Measurements from ENCODE around the gene MOV10.
"Not testable (repeated sequence)": the region's sequence is repeated elsewhere in the genome, so short reads cannot be mapped to it uniquely, and the experiment has no call there.

MOV10 gene

GRCh38 chr1:112714313-112715263, 40.1 kb downstream of the MOV10 start:
- peak in 1 of 2 experiments; percentile 32 for DNase-seq

- peak; percentile 33 to 73 for DNase-seq
Observed at GRCh38 chr1:112715264-112716053, 41.0 kb downstream of the MOV10 start, which contains the start of gene PPM1J. Gene PPM1J (minus strand): TSS chr1:112715332. CDS start chr1:112715301, 31 bp downstream.

- peak; percentile 76 to 86 for DNase-seq
Observed at GRCh38 chr1:112716133-112716720, 41.8 kb downstream of the MOV10 start.

DNA sequence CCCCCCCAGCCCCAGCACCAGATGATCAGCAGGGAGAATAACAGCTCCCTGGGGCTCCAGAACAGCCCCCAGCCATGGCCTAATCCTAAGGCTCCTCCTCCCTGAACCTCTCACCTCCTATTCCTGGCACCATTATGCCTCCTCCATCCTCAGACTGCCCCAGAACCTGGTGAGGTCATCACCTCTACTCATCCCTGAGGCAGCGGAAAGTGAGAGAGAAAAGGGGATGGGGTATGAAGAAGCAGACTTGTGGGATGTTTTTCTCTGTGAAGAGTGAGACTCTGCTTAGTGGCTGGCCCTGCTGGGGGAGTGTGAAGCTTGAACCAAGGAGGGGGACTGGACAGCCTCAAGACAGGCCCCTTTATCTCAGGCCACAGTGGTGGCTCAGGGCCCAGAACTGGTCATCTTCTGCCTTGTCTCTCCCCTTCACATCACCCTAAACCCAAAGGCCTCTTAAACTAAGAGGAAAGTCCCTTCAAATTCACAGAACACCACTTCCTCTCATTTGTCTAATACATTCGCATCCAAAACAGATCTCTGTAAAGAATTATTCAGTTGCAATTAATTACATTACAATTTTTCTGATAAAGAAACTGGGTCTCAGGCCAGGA, 42.9 kb downstream of the MOV10 start:
- DNase-seq = peak in 1 of 2 experiments; percentile 8

DNA sequence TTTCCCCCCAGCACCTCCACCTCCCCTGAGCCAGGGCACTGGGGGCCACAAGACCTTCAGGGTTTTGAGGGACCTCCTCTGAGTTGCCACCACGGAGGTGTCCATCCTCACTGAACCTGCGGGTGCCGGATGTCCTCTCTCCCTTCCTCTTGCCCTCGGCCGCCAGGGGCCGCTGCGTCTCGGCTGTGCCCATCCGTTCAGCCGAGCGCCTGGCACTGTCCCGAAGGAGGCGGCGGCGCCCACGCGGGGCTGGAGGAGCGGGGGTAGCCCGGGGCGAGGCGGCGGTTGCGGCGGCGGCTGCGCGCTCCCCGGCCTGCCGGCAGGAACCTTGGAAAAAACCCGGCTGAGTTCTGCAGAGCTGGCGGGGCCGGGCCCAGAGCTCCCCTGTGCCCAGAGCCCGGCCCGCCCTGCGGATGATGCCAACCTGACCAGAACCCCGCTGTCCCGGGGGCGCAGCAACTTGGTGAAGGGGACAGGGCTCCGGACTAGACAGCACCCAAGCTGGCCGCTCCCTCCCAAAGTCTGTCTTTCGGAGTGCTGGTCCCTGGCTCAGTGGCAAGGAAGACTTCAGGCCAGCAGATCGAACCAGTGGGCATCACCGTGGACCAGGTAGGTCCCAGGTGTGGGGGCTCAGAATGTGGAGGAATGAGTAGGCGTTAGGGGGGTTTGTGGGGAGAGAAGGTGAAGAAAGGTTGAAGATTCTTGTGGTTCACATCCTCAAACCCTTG, 44.4 kb downstream of the MOV10 start:
- DNase-seq = peak; percentile 36 to 63

DNA sequence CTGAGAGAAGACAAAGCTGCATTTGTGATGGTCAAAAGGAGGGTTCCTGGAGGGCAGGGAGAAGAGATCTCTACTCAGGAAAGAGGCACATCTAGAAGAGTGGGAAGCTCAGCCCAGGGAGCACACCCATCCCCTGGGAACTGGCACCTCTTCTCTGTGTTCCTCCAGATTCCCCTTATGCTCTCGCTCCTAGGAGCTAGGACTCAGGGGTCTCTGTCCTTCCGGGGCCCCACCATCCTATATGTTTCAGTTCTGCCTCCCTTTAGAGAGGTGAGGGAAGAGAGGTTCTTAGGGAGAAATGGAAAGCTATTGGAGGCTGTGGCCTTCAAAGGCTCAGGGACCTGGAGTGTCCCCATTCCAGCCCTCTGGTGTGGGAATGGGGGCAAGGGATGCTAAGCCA, 45.2 kb downstream of the MOV10 start:
- no peak for DNase-seq

DNA sequence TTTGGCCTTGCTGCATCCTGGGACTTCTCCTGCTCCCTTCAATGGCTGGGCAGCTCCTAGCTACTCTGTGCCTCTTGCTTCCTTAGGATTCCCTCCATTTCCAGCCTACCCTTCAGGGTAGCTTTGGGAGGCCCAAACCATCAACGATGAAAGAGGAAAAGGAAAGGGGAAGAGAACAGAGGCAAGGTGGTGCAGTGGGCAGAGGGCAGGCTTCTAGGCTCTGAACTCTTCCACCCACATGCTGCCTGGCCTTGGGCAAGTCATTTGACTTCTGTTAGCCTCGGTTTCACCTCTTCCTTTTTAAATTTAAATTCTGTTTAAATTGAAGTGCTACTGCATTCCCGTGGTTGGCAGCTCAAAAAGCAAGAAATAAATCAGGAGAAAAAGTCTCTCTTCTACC, 46.3 kb downstream of the MOV10 start:
- no peak for DNase-seq

DNA sequence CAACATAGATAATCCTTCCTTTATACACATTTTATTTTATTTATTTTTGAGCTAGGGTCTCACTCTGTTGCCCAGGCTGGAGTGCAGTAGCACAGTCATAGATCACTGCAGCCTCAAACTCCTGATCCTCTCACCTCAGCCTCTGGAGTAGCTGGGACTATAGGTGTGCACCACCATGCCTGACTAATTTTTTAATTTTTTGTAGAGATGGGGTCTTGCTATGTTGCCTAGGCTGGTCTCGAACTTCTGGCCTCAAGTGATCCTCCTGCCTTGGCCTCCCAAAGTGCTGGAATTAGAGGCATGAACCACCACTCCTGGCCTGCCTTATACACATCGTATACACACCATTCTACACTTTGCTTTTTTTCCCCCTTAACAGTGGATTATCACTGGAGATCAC, 46.8 kb downstream of the MOV10 start:
- not testable (repeated sequence) for DNase-seq

- DNase-seq = peak in 1 of 2 experiments; percentile 17
Observed at GRCh38 chr1:112721966-112722524, 47.6 kb downstream of the MOV10 start.

- DNase-seq = peak; percentile 68 to 90
Observed at GRCh38 chr1:112722601-112723510, 48.4 kb downstream of the MOV10 start.

GRCh38 chr1:112723511-112723839, 49.0 kb downstream of the MOV10 start:
- DNase-seq = no peak

DNA sequence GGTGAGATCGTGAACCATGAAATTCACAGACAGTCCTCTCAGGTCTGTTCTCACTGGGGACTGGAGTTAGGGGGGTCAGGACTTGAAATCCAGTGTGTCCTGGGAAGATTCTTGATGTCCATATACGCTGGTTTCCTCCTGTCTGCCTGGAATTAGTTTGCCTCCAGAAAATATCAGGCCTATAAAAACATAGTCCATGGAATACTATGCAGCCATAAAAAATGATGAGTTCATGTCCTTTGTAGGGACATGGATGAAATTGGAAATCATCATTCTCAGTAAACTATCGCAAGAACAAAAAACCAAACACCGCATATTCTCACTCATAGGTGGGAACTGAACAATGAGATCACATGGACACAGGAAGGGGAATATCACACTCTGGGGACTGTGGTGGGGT, 49.8 kb downstream of the MOV10 start:
- not testable (repeated sequence) for DNase-seq

DNA sequence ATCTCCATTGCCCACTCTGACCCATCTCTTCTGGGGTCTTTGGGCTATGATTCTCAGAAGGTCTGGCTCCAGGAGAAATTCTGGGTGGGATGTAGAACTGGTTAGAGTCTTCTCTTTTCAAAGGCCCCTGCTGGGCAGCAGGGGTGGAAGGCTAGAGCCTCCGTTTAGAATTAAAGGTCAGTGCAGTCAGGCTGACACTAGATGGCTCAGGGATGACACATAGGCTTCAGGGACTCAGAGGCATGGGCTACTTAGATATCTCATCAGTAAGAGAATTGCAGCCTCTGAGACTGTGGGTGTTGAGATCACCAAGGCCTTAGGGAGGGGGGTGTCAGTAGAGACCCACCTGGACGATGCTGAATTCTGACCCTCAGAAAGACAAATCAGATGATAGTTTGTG, 53.3 kb downstream of the MOV10 start:
- DNase-seq = no peak

DNA sequence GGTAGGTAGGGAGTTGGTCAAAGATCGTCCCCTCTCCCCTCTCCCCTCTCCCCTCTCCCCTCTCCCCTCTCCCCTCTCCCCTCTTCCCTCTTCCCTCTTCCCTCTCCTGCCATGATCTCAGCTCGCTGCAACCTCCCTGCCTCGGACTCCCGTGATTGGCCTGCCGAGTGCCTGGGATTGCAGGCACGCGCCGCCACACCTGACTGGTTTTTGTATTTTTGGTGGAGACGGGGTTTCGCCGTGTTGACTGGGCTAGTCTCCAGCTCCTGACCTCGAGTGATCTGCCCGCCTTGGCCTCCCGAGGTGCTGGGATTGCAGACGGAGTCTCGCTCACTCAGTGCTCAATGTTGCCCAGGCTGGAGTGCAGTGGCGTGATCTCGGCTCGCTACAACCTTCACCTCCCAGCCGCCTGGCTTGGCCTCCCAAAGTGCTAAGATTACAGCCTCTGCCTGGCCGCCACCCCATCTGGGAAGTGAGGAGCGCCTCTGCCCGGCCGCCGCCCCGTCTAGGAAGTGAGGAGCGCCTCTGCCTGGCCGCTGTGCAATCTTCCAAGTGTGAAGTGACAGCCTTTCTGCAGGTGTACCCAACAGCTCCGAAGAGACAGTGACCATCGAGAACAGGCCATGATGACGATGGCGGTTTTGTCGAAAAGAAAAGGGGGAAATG, 54.0 kb downstream of the MOV10 start:
- not testable (repeated sequence) for DNase-seq

- DNase-seq = peak; percentile 42 to 78
Observed at GRCh38 chr1:112729011-112729410, 54.6 kb downstream of the MOV10 start.

GRCh38 chr1:112729909-112730308, 55.5 kb downstream of the MOV10 start:
- peak; percentile 69 to 94 for DNase-seq

DNA sequence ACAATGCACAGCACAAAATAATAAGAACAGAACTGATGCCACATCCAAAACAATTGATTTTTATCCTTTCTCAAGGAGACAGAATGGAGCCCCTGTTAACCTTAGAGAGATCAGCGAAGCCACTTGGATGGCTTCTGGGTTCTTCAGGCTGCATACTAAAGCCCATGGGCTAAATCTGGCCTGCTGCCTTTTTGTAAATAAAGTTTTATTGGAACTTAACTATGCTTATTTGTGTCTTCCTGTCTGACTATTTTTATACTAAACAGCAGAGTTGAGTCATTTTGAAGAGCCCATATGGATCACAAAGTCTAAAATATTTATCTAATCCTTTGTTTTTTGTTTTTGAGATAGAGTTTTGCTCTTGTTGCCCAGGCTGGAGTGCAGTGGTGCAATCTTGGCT, 57.0 kb downstream of the MOV10 start:
- no peak for DNase-seq

GRCh38 chr1:112735752-112736151, 61.3 kb downstream of the MOV10 start:
- DNase-seq = no peak

GRCh38 chr1:112737573-112737972, 63.1 kb downstream of the MOV10 start:
- DNase-seq = no peak

Measured in NCI-H524 (cell line).